HEK293 (cell line): Measurements from ENCODE around the gene TUNAR.

ENCODE experiments used
- CTCF ChIA-PET: fragments of 350-600 bp; formaldehyde crosslinking; extraction: SDS; loops from one replicate; lab custom pipeline; 2021; ENCODE audit warnings: antibody characterized with exemption; lab: Yijun Ruan, JAX
- POLR2A ChIA-PET: fragments of 300-600 bp; formaldehyde crosslinking; extraction: SDS; loops from one replicate; lab custom pipeline; 2020; ENCODE audit warnings: antibody characterized with exemption, inconsistent platforms; lab: Yijun Ruan, JAX
- H3K27ac ChIP-seq: fragments of 200-500 bp; sonication (Bioruptor generic); 2 replicates; pipeline ENCODE4 v1.5.1; 2014; ENCODE audit warnings: low read depth, low read length, control low read depth, inconsistent platforms; ENCODE audit errors: extremely low read depth
- H3K36me3 ChIP-seq, 2 experiments: fragments of 200-500 bp in 1 of 2; sonication (Bioruptor generic) in 1 of 2; 1 replicate in 1 of 2; 2 replicates in 1 of 2; pipeline ENCODE4 v1.5.1; 2014 to 2017; ENCODE audit warnings: inconsistent platforms in 2 of 2, low read length in 2 of 2; ENCODE audit not compliant: control insufficient read depth in 2 of 2, insufficient read depth in 1 of 2
- H3K4me1 ChIP-seq: fragments of 200-500 bp; sonication (Bioruptor generic); 2 replicates; pipeline ENCODE4 v1.5.1; 2014; ENCODE audit warnings: mild to moderate bottlenecking, low read length, inconsistent platforms; ENCODE audit not compliant: control insufficient read depth, insufficient read depth
- H3K4me3 ChIP-seq: 2 replicates; pipeline ENCODE4 v1.5.1; 2011; ENCODE audit warnings: low read depth, mild to moderate bottlenecking, control low read depth, low read length, moderate library complexity
- H3K9me3 ChIP-seq: fragments of 200-500 bp; sonication (Bioruptor generic); 2 replicates; pipeline ENCODE4 v1.5.1; 2014; ENCODE audit warnings: low read depth, low read length, inconsistent platforms; ENCODE audit not compliant: control insufficient read depth, insufficient read depth
- HOXA7 ChIP-seq: sonication (generic); formaldehyde crosslinking; IDR thresholded peaks from 2 replicates; pipeline ENCODE4 v1.8.1; 2022; ENCODE audit warnings: missing genetic modification reagents, borderline replicate concordance
- KLF16 ChIP-seq: fragments of 450-650 bp; formaldehyde crosslinking; IDR thresholded peaks from 2 replicates; pipeline ENCODE4 v1.5.1; 2017; ENCODE audit warnings: missing biosample characterization, missing genetic modification characterization
- KLF8 ChIP-seq: fragments of 450-650 bp; formaldehyde crosslinking; IDR thresholded peaks from 2 replicates; pipeline ENCODE4 v1.5.1; 2016; ENCODE audit warnings: missing biosample characterization, missing genetic modification characterization
- MZF1 ChIP-seq: fragments of 450-650 bp; formaldehyde crosslinking; IDR thresholded peaks from 2 replicates; pipeline ENCODE4 v1.5.1; 2017; ENCODE audit warnings: missing biosample characterization, missing genetic modification characterization, borderline replicate concordance
- REST ChIP-seq: fragments of 450-650 bp; formaldehyde crosslinking; IDR thresholded peaks from 2 replicates; pipeline ENCODE4 v1.5.1; 2016; ENCODE audit warnings: missing biosample characterization, missing genetic modification characterization
- WT1 ChIP-seq: fragments of 450-650 bp; formaldehyde crosslinking; IDR thresholded peaks from 2 replicates; pipeline ENCODE4 v1.5.1; 2016; ENCODE audit warnings: missing biosample characterization, missing genetic modification characterization
- ZFP69B ChIP-seq: fragments of 450-650 bp; formaldehyde crosslinking; IDR thresholded peaks from 2 replicates; pipeline ENCODE4 v1.5.1; 2016; ENCODE audit warnings: missing biosample characterization, missing genetic modification characterization
- ZNF10 ChIP-seq: fragments of 450-650 bp; formaldehyde crosslinking; IDR thresholded peaks from 2 replicates; pipeline ENCODE4 v1.5.1; 2017; ENCODE audit warnings: missing biosample characterization, missing genetic modification characterization
- ZNF19 ChIP-seq: fragments of 450-650 bp; formaldehyde crosslinking; IDR thresholded peaks from 2 replicates; pipeline ENCODE4; 2016; ENCODE audit warnings: missing biosample characterization, missing genetic modification characterization, low read depth
- ZNF214 ChIP-seq: fragments of 450-650 bp; formaldehyde crosslinking; IDR thresholded peaks from 2 replicates; pipeline ENCODE4 v1.5.1; 2017; ENCODE audit warnings: missing biosample characterization, mild to moderate bottlenecking, missing genetic modification characterization, borderline replicate concordance
- ZNF221 ChIP-seq: fragments of 450-650 bp; formaldehyde crosslinking; IDR thresholded peaks from 2 replicates; pipeline ENCODE4 v1.5.1; 2017; ENCODE audit warnings: missing biosample characterization, missing genetic modification characterization, borderline replicate concordance
- ZNF223 ChIP-seq: fragments of 450-650 bp; formaldehyde crosslinking; IDR thresholded peaks from 2 replicates; pipeline ENCODE4 v1.5.1; 2016; ENCODE audit warnings: missing biosample characterization, missing genetic modification characterization
- ZNF311 ChIP-seq: fragments of 450-650 bp; formaldehyde crosslinking; IDR thresholded peaks from 2 replicates; pipeline ENCODE4 v1.5.1; 2017; ENCODE audit warnings: missing biosample characterization, missing genetic modification characterization, borderline replicate concordance
- ZNF350 ChIP-seq: fragments of 450-650 bp; formaldehyde crosslinking; IDR thresholded peaks from 2 replicates; pipeline ENCODE4 v1.5.0; 2017; ENCODE audit warnings: missing biosample characterization, mild to moderate bottlenecking, missing genetic modification characterization
- ZNF433 ChIP-seq: fragments of 450-650 bp; formaldehyde crosslinking; IDR thresholded peaks from 2 replicates; pipeline ENCODE4 v1.5.1; 2016; ENCODE audit warnings: missing biosample characterization, missing genetic modification characterization, low read depth
- ZNF560 ChIP-seq: fragments of 450-650 bp; formaldehyde crosslinking; IDR thresholded peaks from 2 replicates; pipeline ENCODE4 v1.5.1; 2017; ENCODE audit warnings: missing biosample characterization, missing genetic modification characterization, borderline replicate concordance
- ZNF580 ChIP-seq: fragments of 450-650 bp; formaldehyde crosslinking; IDR thresholded peaks from 2 replicates; pipeline ENCODE4 v1.5.1; 2016; ENCODE audit warnings: missing biosample characterization, missing genetic modification characterization
- TF ChIP-seq, protein P1 (sequence below): fragments of 450-650 bp; formaldehyde crosslinking; IDR thresholded peaks from 2 replicates; pipeline ENCODE4 v1.5.1; 2016; ENCODE audit warnings: missing biosample characterization, missing genetic modification characterization
- TF ChIP-seq, protein P2 (sequence below): fragments of 450-650 bp; formaldehyde crosslinking; conservative IDR thresholded peaks from 2 replicates; pipeline ENCODE4 v1.5.1; 2016; ENCODE audit warnings: low read depth, missing biosample characterization, missing genetic modification characterization

Gene TUNAR

GRCh38 chr14:95953111-95953724 lies 76.6 kb downstream of the TUNAR start (continued):
- TF ChIP-seq REST (tag by site-specific recombination), result peak; percentile 96
- TF ChIP-seq, all 188 proteins: peak for 1

DNA sequence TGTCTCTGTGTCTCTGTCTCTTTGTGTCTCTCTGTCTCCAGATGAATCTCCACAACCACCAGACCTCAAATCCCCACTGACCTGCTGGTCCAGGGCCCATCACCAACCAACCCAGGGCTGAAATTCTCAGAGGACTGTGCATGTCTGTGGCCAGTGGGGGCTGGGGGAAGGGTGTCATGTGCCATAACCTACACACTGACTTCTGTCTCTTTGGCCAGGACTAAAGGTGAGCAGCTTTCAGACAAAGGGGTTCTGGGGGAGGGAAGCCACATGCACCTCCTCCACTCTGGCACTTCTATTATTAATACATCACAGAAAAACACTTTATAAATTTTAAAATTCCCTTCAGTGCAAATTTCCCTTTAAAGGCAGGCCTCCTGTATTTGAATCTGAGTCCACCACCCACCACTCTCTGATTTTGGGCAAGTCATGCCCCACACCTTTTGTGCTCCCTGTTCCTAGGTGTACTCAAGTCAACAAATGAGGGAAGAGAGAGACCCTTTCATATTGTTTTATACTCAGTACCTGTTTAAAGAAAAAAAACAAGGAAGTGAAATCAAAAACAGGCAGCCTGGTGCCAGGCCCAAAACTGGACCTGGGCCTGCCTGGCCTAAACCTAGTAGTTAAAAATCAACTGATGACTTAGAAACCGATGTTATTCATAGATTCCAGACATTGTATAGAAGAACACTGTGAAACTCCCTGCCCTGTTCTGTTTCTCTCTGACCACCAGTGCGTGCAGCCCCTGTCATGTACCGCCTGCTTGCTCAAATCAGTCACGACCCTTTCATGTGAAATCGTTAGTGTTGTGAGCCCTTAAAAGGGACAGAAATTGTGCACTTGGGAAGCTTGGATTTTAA lies 80.2 kb downstream of the TUNAR start:
- CTCF ChIA-PET, result no interaction called here
- Histone ChIP-seq H3K27ac (no peak overlapping the region), H3K4me1 (no peaks in the 10 kb centered on the region), H3K9me3 (no peaks in the 10 kb centered on the region), H3K36me3 (no peaks in the 10 kb centered on the region), H3K4me3 (no peak overlapping the region)
- TF ChIP-seq ZNF311, result no peak
- POLR2A ChIA-PET, result no interaction called here

- H3K4me3 ChIP-seq, result no peak overlapping the region
- no peaks in the 10 kb centered on the region for H3K9me3 ChIP-seq
- no peak overlapping the region for H3K27ac ChIP-seq
- POLR2A ChIA-PET, result no interaction called here
- H3K4me1 ChIP-seq, result no peaks in the 10 kb centered on the region
- no peaks in the 10 kb centered on the region for H3K36me3 ChIP-seq
- CTCF ChIA-PET, result no interaction called here
- TF ChIP-seq ZNF433 (tag by site-specific recombination) (no peak), ZNF19 (tag by site-specific recombination) (no peak), ZNF223 (tag by site-specific recombination) (no peak), KLF8 (tag by site-specific recombination) (no peak), ZNF560 (tag by site-specific recombination) (no peak), MZF1 (tag by site-specific recombination) (no peak), HOXA7 (CRISPR knock-in tag) (no peak), KLF16 (tag by site-specific recombination) (no peak), ZNF350 (tag by site-specific recombination) (no peak), ZNF580 (tag by site-specific recombination) (no peak), ZNF221 (tag by site-specific recombination) (no peak), ZNF10 (tag by site-specific recombination) (no peak), ZNF214 (no peak), ZFP69B (tag by site-specific recombination) (no peak), WT1 (tag by site-specific recombination) (no peak)
- TF ChIP-seq, protein P1, sequence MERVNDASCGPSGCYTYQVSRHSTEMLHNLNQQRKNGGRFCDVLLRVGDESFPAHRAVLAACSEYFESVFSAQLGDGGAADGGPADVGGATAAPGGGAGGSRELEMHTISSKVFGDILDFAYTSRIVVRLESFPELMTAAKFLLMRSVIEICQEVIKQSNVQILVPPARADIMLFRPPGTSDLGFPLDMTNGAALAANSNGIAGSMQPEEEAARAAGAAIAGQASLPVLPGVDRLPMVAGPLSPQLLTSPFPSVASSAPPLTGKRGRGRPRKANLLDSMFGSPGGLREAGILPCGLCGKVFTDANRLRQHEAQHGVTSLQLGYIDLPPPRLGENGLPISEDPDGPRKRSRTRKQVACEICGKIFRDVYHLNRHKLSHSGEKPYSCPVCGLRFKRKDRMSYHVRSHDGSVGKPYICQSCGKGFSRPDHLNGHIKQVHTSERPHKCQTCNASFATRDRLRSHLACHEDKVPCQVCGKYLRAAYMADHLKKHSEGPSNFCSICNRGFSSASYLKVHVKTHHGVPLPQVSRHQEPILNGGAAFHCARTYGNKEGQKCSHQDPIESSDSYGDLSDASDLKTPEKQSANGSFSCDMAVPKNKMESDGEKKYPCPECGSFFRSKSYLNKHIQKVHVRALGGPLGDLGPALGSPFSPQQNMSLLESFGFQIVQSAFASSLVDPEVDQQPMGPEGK (tag by site-specific recombination), result no peak
- TF ChIP-seq, protein P2, sequence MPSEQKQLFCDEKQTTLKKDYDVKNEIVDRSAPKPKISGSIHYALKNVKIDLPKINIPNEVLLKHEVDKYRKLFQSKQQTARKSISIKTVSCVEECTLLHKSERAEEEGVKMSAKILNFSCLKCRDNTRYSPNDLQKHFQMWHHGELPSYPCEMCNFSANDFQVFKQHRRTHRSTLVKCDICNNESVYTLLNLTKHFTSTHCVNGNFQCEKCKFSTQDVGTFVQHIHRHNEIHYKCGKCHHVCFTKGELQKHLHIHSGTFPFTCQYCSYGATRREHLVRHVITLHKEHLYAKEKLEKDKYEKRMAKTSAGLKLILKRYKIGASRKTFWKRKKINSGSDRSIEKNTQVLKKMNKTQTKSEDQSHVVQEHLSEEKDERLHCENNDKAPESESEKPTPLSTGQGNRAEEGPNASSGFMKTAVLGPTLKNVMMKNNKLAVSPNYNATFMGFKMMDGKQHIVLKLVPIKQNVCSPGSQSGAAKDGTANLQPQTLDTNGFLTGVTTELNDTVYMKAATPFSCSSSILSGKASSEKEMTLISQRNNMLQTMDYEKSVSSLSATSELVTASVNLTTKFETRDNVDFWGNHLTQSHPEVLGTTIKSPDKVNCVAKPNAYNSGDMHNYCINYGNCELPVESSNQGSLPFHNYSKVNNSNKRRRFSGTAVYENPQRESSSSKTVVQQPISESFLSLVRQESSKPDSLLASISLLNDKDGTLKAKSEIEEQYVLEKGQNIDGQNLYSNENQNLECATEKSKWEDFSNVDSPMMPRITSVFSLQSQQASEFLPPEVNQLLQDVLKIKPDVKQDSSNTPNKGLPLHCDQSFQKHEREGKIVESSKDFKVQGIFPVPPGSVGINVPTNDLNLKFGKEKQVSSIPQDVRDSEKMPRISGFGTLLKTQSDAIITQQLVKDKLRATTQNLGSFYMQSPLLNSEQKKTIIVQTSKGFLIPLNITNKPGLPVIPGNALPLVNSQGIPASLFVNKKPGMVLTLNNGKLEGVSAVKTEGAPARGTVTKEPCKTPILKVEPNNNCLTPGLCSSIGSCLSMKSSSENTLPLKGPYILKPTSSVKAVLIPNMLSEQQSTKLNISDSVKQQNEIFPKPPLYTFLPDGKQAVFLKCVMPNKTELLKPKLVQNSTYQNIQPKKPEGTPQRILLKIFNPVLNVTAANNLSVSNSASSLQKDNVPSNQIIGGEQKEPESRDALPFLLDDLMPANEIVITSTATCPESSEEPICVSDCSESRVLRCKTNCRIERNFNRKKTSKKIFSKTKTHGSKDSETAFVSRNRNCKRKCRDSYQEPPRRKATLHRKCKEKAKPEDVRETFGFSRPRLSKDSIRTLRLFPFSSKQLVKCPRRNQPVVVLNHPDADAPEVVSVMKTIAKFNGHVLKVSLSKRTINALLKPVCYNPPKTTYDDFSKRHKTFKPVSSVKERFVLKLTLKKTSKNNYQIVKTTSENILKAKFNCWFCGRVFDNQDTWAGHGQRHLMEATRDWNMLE, result no peak
Measured at GRCh38 chr14:95958105-95958504, 81.5 kb downstream of the TUNAR start.
